ENCODE data around the gene ZNF584.
"Not testable (repeated sequence)": the region's sequence is repeated elsewhere in the genome, so short reads cannot be mapped to it uniquely, and the experiment has no call there.

The ZNF584 gene

DNA sequence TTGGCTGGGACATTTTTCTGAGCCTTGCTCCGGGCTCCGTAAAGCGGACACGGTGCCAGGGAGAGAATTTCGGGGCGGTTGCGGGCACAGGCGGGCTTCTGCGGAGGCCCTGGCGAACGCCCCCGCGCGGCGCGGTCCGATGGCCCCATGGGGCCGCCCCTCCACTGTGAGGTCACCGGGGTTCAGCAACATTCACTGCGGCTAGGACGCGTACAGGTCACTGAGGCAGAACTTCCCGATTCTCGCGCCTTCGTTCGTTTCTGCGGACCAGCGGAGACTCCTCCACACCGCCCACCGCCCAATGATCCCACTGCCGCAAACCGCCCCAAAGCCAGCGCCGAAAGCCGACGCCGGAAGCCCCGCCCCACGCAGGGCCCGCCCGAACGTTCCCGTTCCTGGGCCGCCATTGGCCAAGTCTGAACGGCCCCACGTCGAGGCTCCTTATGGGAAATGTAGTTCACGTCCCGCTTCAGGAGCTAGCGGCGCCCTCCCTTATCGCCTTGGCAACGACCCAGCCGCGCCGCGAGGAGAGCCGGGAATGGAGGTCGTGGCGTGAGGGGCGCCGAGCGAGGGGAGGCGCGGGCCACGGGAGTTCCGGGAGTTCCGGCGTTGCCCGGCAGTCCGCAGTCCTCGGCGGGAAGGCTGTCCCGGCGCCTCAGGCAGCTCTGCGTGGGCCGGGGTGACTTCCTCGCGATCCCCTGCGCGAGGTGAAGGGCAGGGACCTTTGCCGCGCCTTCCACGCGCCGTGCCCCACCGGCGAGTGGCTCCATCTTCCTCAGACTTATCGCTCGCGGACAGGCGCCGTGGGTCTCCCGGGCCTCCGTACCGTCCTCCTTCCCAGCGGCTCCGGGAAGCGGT, at the start of gene ZNF584:
Gene ZNF584, plus strand, starts transcription at position 498 of the 858 bp plus-strand sequence. CDS start 499 bp downstream, outside the sequence.
- DNase-seq: peak; percentile 93

DNA sequence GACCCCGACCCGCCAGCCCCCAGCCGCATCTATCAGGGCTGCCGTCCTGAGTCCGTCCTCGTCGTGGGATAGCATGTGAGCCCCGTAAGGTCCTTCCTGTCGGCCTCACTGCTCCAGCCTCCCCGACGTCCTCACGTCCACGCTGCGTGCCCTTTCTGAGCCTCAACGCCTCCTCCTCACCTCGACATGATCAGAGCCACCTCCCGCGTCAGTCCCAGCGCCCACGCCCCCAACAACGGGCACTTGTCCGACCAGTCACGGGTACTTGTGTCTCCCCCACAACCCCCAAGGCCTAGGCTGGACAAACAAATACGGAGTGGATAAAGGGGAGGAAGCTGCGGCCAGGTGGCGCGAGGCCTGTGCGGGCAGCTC, 46.6 kb upstream of the ZNF584 start:
- no peak for DNase-seq

DNA sequence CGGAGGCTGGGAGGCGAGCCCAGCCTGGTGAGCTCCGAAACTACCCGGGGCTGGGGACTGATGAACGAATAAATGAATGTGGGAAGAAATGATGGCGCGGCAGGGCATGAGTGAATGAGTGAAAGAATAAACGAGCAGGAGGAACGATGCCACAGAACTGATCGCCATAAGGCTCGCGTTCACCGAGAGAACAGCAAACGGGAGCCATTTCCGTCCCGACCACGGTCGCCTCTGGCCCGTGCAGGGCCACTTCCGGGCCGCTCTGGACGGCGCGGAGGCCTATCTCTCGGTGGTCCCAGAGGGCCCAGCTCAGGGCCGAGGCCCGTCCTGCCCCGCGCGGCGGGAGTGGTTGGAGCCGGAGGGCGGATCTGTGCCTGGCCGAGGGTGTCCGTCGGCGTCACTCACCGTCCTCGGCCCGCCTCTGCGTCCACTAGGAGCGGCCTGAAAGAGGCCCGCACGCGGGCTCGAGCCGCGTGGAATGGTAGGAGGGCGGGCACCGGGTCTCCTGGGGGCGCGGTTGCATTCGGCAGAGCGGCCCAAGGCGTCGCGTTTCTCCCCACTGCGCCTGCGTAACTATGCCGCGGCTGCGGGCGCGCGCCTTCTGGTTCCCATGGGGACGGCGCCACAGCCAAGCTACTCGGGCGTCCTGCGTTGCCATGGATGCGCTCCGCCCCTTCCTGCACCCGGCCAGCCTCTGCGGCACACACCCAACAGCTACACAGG, 46.0 kb upstream of the ZNF584 start, which contains the start of gene ZNF497:
Gene ZNF497, minus strand, starts transcription at position 480 of the 723 bp plus-strand sequence. CDS start 5,116 bp downstream, outside the sequence.
- DNase-seq: peak; percentile 85

DNA sequence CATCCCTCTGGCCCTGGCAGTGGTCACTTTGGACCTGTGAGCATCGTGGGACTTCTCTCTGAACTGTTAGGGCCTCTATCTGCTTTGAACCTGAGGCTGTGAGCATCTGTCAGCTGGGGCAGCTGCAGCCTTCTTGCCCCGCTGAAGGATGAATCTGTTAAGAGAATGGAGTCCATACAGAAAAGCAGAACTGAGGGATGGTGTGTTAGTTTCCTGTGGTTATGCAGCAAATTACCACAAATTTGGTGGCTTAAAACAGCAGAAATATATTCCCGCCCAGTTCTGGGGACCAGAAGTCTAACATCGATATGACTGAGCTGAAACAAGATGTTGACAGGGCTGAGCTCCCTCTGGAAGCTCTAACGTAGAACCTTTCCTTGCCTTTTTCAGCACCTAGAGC, 44.3 kb upstream of the ZNF584 start:
- DNase-seq: no peak

DNA sequence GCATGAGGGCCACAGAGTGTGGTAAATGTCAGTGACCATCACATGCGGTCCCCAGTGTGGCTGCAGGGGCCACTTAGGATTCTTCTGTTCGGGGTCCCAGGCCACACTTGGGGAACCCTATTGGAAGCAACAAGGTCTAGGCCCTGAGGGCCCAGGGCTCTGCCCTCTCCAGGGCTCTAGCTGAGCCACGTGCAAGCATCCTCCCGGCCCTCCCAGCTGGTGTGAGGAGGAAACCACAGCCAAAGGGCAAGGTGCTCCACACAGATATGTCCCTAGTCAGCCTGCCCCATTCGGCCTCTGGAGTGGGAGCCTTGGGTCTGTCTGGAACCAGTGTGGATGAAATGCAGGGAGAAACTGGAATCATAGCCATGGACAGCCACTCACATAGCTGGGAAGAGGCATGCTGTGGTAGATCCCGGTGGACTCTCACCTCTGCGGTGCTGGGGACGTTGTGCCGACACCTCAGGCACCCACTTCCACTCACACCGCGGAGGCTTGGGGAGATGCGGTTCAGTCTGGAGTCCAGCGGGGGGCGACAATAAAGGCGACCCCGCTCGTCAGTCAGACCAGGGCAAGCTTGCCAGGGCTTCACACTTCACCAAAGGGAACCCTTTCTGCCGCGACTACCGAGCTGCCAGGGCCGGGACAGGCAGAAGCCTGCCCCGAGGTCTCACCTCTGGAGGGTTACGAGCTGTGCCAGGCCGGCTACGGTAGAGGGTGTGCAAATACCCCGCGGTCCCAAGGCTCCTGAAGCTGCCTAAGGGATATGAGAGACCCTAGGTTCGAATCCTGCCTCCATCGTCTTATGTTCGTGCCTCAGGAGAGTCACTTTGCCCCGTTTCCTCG, 41.6 kb upstream of the ZNF584 start:
- no peak for DNase-seq

DNA sequence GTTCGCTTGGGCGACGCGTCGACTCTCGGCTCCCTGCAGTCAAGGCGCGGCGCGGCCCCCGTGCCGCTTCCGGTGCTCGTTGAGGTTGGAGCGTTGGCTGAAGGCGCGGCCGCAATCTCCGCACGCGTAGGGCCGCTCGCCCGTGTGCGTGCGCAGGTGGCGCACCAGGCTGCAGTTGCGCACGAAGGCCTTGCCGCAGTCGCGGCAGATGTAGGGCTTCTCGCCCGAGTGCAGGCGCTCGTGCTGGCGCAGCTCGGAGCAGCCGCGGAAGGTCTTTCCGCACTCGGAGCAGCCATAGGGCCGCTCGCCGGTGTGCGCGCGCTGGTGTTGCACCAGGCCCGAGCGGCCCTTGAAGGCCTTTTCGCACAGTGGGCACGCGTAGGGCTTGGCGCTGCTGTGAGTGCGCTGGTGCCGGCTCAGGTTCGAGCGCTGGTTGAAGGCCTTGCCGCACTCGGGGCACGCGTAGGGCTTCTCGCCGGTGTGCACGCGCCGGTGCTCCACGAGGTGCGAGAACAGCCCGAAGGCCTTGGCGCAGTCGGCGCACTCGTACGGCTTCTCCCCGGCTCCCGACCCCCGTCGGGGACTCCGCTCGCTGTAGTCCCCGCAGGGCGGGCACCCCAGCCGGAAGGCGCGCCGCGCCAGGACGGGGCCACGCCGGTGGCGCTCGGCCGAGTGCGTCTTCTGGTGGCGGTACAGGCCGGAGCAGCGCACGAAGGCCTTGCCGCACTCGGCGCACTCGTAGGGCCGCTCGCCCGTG, 40.6 kb upstream of the ZNF584 start:
- DNase-seq: no peak

DNA sequence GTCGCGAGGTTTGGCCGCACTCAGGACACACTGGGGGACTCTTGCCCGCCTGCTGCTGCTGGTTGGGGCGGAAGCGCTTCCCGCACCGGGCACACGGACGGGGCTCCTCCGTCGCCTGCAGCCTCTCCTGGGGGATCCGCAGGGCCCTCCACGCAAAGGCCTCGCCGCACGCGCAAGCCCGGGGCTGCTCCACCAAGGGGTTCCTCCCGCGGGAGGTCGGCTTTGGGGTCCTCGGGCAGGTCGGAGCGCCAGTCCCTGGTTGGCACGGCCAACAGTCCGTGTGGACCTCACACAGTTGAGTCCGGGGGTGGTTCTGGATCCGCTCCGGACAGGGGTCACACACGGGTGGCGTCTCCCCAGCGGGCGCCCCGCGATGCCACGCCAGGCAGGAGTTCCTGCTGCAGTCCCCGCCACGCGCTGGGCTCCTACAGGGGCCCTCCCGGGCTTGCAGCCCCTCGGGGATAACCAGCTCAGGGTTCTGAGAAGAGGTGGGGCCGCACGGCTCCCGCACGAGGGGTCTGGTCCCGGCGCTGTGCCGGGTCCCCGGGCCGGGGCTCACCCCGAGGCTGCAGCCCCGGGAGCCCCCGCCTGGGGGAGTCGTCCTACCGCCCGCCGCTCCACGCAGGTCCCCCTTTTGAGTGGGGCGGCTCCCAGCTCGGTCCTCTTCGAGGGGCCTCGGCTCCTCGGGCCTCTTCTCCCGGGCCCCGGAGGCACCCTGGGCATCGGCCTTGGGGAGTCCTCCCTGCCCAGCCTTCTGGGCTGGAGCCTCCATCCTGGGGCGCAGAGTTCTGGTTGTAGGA, 39.7 kb upstream of the ZNF584 start:
- no peak for DNase-seq

DNA sequence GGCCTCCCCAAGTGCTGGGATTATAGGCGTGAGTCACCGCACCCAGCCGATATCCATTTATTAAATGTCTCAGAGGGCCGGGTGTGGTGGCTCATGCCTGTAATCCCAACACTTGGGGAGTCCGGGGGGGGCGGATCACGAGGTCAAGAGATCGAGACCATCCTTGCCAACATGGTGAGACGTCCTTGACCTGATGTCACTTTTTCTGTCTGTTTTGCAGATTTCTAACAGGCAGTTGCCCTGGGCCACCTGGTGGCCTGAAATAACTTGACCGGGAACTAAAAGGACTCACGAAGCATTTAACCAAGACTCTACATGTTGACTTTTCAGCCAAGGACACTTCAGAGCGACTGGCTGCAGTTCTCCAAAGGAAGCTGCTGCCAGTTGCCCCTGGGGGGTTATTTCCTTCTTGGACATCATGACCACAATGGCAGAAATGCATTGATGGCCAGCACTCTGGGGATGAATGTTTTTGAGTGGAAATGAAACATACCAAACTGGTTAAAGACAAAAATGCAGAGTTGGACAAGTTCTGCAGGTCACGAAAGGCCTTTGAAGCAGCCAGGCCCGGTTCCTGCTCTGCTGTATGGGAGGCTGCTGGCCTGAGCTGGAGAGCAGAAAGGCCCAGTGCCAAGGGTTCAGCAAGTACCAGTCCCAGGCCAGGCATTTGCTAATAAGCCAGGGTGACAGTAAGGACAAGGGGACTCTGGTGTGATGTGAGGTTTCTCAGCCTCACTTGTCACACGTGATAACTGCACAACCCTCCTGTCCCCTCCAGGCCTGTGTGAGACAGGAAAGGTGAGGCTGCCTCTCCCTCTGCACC, 35.9 kb upstream of the ZNF584 start:
- no peak for DNase-seq

DNA sequence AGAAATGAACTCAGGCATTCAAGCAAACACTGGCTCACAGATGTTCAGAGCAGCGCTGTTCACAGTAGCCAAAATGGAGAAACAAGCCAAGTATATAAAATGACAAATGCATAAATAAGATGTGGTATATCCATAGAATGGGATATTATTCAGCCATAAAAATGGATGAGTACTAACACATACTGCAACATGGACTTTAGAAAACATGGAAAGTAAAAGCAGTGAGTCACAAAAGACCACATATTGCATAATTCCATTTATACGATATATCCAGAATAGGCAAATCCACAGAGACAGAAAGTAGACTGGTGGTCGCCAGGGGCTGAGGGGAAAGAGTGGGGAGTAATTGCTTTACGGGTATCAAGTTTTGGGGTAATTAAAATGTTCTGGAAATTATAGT, 34.2 kb upstream of the ZNF584 start:
- no peak for DNase-seq

DNA sequence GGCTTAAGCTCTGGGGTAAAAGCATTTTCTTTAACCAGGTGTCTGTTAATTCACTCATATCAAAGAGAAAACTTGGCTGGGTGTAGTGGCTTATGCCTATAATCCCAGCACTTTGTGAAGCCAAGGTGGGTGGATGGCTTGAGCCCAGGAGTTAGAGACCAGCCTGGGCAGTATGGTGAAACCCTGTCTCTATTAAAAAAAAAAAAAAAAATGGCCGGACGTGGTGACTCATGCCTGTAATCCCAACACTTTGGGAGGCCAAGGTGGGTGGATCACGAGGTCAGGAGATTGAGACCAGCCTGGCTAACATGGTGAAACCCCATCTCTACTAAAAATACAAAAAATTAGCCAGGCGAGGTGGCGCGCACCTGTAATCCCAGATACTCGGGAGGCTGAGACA, 31.7 kb upstream of the ZNF584 start:
- not testable (repeated sequence) for DNase-seq

DNA sequence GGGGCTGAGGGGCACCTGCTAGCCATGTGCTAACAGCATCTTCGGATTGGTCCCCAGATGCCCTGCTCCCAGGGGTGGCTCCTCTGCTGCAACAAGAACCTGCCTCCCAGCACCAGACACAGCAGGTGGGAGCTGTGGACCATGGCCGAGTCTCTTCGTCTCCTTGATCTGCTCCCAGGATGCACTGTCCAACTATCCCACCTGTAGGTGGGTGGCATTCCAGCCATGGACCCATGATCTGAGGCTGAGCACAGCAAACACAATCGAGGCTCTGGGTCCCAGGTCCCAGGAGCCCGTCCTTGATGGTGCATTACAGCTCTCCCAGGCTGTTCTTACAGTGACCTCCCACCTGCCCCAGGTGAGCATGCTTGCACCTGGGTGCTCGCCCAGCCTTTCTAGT, 29.2 kb upstream of the ZNF584 start:
- no peak for DNase-seq

DNA sequence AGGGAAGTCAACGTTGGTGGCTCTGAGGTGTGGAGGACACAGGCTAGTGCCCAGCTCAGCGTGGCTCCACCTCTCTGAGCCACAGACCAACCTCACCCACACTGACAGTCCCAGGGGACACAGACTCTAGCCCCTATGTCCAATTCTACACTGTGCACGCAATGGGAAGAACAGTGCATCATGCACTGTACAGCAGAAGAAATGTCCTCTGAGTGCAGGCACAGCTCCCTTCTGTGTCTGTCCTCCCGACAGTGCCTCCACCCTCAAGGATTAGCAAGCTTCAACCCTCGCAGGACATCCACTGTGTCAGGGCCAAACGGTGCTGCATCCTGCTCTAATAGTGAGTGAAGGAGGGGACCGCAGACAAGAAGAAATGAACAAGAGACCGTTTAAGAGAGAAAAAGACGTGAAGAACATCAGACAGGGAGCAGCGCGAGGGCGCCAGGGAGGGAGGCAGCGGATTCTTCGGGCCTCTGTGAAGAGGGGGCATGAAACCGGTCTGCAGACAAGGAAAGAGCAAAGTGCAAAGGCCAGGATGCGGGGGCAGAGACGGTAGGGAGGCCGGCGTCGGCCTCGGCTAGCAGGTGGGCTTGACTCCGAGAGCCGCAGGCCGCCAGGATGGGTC, 28.3 kb upstream of the ZNF584 start:
- DNase-seq: no peak

DNA sequence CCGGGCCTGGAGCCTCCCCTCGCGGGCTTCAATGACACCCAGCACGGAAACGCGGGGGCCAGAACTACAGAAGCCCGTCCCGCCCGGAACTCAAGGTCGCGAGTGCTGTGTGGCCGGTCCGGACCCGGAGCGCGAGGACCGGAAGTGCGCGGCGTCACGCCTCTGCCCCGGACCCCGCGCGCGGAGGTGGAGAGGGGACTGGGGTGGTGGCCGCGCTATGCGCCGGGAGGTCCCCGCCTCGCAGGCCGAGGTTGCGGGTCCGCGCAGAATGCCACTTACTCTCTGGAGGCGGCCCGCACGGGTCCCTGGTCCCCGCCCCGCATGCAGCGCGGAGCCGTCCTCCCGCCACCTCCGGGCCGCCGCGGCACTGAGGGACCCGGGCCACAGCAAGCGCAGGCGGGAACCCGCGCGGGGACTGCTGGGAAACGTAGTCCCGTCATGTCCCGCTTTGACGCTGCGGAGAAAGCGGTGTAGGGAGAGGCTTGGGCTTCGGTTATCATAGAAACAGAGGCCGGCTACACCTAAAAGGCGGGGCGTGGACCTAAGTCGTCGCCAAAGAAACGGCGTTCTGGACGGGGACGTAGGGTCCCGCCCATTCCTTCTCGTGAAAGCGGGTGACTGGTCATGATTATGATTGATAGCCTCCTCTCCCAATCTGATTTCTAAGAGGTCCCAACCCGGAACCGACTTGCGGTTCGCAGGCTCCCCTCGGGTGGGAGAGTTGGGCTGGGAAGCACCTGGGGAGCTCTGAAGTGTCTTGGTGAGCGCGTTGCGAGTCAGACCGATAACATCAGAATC, 27.6 kb upstream of the ZNF584 start, which contains the start of gene ZNF837:
Gene ZNF837, minus strand, starts transcription at position 369 of the 798 bp plus-strand sequence. CDS start 11,698 bp downstream, outside the sequence.
- DNase-seq: peak; percentile 99

DNA sequence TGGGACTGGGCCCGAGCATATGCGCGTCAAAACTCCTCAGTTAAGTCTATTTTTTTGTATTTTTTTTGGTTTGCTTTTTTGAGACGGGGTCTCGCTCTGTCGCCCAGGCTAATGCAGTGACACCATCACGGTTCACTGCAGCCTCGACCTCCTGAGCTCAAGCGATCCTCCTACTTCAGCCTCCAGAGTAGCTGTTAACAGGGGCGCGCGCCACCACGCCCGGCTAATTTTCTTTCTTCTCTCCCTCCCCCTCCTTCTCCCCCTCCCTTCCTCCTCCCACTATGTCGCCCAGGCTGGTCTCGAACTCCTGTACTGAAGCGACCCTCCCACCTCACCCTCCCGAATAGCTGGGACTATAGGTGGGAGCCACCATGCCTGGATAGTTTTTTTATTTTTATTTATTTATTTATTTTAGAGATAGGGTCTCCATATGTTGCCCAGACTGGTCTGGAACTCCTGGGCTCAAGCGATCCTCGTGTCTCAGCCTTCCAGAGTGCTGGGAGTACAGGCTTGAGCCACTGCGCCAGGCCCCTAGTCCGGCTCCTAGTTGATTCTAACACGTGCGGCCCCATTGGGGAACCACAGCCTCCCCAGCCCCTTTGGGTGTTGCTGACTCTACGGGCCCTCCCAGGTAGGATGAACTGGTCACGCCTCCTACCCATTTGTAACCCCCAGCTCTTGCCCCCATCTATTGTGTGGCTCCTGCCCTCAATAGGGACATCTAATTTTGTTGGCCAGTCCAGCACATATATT, 26.8 kb upstream of the ZNF584 start:
- DNase-seq: no peak

DNA sequence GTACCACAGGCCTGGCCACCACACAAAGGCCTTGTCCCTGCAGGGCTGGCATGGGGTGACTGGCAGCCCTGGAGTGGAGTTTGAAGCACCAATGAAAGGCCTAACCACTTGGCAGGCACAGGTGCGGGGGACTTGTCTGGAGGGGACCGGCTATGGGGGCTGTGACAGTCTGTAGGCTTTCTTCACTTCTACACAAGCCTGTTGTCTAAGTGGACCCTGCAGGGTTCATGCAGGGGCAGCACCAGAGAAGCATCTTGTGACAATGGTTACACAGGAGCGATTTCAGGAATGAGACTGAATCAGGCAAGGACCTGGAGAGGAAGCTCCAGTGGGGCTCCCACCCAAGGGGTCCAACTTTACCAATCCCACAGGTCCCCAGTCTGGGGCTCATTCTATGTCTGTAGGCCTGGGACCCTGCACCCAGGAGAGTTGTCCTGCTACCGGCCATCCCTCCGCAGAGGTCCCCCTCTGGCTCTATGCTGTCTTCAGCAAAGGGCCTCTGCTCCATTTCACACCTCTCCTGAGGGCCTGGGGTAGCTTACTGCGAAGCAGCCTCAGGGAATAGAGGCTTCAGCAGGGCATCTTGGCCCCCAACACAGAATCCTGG, 25.3 kb upstream of the ZNF584 start:
- DNase-seq: no peak

DNA sequence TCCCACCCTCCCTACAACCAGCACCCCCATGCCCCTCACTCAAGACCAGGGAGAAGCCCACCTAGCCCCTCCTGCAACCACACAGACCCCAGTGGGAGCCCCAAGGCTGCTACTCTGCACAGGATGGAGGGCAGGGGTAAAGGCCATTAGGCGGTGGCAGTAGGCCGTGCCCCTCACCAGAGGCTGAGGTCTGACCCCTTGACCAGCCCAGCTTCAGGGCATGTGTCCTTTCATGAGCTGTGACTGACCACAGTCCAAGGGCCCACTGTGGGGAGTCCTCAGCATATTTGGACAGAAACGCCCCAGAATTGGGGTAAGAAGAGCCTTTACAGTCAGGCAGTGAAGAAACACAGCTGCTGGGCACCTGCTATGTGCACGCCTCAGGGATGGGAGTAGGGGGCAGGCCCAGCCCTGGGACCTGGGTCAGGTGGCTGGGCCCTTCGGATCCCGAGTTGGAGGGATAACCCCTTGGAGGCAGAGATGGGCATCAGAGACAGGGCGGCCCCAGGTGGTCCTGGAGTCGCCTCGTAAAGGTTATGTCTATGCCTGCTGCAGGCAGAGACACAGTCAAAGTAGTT, 23.0 kb upstream of the ZNF584 start:
- DNase-seq: no peak

DNA sequence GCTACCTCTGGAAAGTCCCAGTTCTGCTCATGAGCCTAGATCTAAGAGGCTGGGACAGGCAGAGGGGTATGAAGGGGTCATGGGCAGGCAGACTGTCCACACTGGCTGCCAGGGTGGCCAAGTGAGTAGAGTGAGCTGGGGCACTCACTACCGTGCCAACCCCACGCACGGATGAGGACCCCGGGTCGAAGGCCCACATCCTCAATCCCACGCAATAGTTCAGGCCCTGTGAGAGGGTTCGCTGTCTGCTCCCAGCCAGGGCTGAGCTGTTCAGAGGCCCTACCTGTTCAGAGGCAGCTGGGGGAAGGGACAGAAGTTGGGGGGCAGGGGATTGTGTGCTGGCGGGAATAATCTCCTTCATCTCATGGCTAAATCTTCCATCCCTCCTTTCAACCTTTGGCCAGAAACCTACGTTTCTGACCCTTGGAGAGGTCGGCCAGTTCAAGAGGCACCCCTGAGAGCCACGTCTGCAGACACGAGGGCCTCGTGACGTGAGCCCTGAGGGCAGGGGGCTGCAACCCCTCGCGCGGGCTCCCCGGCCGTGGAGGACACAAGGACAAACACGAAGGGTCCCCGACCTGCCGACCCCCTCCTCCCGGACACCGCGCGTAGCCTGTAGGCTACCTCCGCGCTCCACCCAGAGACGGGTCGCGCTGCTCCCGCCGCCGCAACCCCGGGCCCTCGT, 22.4 kb upstream of the ZNF584 start:
- DNase-seq: no peak

Data from SHP77 treated with DMSO at 0.1 percent for 48 hours (cell line).